Measurements from ENCODE around the gene TK1. TPM values are rescaled to one million over a fixed set of nuclear protein-coding genes. Genes with fewer than 3 reads are reported as not detected.

The TK1 gene
- total RNA-seq, 1 experiment from 2014 or later = 133 TPM

DNA sequence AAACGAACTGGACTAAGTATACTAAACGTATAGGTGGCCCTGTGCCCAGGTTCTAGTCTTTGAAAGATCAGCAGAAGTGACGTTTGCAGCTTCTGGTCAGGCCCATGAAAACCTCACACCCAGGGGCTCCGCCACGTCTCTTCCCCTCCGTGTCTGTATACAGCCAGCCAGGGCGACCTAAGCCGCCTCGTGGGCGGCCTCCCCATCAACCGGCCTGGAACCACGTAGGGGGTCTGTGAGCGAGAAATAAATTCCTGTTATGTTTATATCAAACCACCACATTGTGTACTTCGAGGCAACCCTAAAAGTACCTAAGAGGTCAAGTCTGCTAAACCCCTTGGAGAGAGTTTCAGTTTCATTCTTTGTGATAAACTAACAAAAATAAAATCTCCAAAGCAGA is 6.8 kb downstream of the TK1 start:
- POLR2A ChIA-PET (ENCODE audit: low non-redundant PET) = no interaction called here
- H3K36me3 ChIP-seq (ENCODE audit: insufficient read depth, low read length, poor library complexity, severe bottlenecking) = peaks cover 73% of the 10 kb centered on the region
- intact Hi-C loops (cut with micrococcal nuclease; ENCODE audit: unreplicated experiment) = no loop called here
- H3K4me1 ChIP-seq (ENCODE audit: insufficient read depth, low read length, poor library complexity, severe bottlenecking) = peaks cover 7% of the 10 kb centered on the region
- DNase-seq (ENCODE audit: low spot score) = no peak
- no peak overlapping the region for H3K4me3 ChIP-seq (ENCODE audit: low read depth, low read length, poor library complexity, severe bottlenecking)
- H3K27ac ChIP-seq (ENCODE audit: low read depth, low read length, poor library complexity, severe bottlenecking) = no peak overlapping the region
- no peaks in the 10 kb centered on the region for H3K9me3 ChIP-seq (ENCODE audit: low read depth, low read length, poor library complexity, severe bottlenecking)
- CTCF ChIA-PET = no interaction called here
- no peaks in the 10 kb centered on the region for H3K27me3 ChIP-seq (replicated peaks; ENCODE audit: insufficient read depth, low read depth, low read length, poor library complexity)
- TF ChIP-seq, protein P1, sequence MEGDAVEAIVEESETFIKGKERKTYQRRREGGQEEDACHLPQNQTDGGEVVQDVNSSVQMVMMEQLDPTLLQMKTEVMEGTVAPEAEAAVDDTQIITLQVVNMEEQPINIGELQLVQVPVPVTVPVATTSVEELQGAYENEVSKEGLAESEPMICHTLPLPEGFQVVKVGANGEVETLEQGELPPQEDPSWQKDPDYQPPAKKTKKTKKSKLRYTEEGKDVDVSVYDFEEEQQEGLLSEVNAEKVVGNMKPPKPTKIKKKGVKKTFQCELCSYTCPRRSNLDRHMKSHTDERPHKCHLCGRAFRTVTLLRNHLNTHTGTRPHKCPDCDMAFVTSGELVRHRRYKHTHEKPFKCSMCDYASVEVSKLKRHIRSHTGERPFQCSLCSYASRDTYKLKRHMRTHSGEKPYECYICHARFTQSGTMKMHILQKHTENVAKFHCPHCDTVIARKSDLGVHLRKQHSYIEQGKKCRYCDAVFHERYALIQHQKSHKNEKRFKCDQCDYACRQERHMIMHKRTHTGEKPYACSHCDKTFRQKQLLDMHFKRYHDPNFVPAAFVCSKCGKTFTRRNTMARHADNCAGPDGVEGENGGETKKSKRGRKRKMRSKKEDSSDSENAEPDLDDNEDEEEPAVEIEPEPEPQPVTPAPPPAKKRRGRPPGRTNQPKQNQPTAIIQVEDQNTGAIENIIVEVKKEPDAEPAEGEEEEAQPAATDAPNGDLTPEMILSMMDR (conservative IDR thresholded peaks at IDR 0.05; ENCODE audit: low read depth, low read length) = no peak
- TF ChIP-seq EZH2 (IDR thresholded peaks at IDR 0.05; ENCODE audit: borderline replicate concordance, low read depth, low read length, poor library complexity, severe bottlenecking) = no peak
- BruUV-seq (replicated peaks) = no TSS peak

DNA sequence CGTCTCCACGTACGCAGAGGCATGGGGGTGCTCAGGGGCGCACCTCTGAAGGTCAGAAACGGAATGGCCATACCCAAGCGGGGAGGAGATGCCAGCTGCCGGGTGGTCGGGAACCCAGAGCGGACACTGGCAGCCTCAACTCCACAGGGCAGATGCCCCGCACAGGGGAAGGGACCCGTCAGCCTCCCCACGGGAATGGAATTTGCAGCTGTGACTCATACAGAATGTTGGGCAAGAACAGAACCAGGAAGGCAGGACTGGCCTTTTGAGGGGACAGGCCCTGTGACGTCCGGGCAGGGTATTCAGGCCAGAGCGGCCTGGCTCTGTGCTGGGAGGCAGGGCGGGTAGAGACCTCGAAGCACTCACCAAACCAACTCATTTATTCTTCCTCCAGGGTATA is 7.5 kb downstream of the TK1 start:
- H3K4me1 ChIP-seq (ENCODE audit: insufficient read depth, low read length, poor library complexity, severe bottlenecking) = peaks cover 3% of the 10 kb centered on the region
- ChIA-PET POLR2A (ENCODE audit: low non-redundant PET) (no interaction called here), CTCF (no interaction called here)
- intact Hi-C loops (cut with micrococcal nuclease; ENCODE audit: unreplicated experiment) = no loop called here
- peaks cover 72% of the 10 kb centered on the region for H3K36me3 ChIP-seq (ENCODE audit: insufficient read depth, low read length, poor library complexity, severe bottlenecking)
- no peaks in the 10 kb centered on the region for H3K27me3 ChIP-seq (replicated peaks; ENCODE audit: insufficient read depth, low read depth, low read length, poor library complexity)
- no peak for DNase-seq (ENCODE audit: low spot score)
- H3K9me3 ChIP-seq (ENCODE audit: low read depth, low read length, poor library complexity, severe bottlenecking) = no peaks in the 10 kb centered on the region
- no peak overlapping the region for H3K27ac ChIP-seq (ENCODE audit: low read depth, low read length, poor library complexity, severe bottlenecking)
- TF ChIP-seq, protein P1 (conservative IDR thresholded peaks at IDR 0.05; ENCODE audit: low read depth, low read length) = no peak
- no peak for TF ChIP-seq EZH2 (IDR thresholded peaks at IDR 0.05; ENCODE audit: borderline replicate concordance, low read depth, low read length, poor library complexity, severe bottlenecking)
- no peak overlapping the region for H3K4me3 ChIP-seq (ENCODE audit: low read depth, low read length, poor library complexity, severe bottlenecking)
- no TSS peak for BruUV-seq (replicated peaks)

DNA sequence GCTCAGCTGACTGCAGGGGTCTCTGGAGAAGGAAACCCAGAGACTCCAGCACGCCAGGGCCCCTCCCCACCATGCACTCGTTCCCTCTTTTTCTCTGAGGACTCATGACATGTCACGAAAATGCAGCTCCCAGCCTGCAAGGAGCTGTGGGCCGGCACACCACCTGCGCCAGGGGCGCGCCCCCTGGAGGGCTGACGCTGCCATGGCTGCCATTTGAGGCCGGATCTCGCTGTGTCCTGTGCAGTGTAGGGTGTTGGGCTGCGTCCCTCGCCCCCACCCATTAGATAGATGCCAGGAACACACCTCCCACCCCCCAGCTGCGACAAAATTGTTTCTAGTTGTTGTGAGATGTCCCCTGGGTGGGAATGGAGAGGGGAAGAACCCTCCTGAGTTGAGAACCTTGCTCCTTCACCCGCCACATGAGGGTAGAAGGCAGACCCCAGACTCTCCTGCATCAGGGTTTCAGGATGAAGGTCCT is 10.3 kb downstream of the TK1 start:
- no TSS peak for BruUV-seq (replicated peaks)
- intact Hi-C loops (cut with micrococcal nuclease; ENCODE audit: unreplicated experiment) = loop anchor here (2.0 kb wide), 1 partner anchor 64 kb away; no protein-coding TSS in a partner anchor
- Histone ChIP-seq H3K27me3 (replicated peaks; ENCODE audit: insufficient read depth, low read depth, low read length, poor library complexity) (no peaks in the 10 kb centered on the region), H3K27ac (ENCODE audit: low read depth, low read length, poor library complexity, severe bottlenecking) (no peak overlapping the region), H3K4me3 (ENCODE audit: low read depth, low read length, poor library complexity, severe bottlenecking) (no peak overlapping the region), H3K4me1 (ENCODE audit: insufficient read depth, low read length, poor library complexity, severe bottlenecking) (peaks cover 8% of the 10 kb centered on the region), H3K36me3 (ENCODE audit: insufficient read depth, low read length, poor library complexity, severe bottlenecking) (peaks cover 52% of the 10 kb centered on the region), H3K9me3 (ENCODE audit: low read depth, low read length, poor library complexity, severe bottlenecking) (no peaks in the 10 kb centered on the region)
- no peak for TF ChIP-seq EZH2 (IDR thresholded peaks at IDR 0.05; ENCODE audit: borderline replicate concordance, low read depth, low read length, poor library complexity, severe bottlenecking)
- TF ChIP-seq, protein P1 (conservative IDR thresholded peaks at IDR 0.05; ENCODE audit: low read depth, low read length) = peak; percentile 97
- ChIA-PET POLR2A (ENCODE audit: low non-redundant PET) (no interaction called here), CTCF (interaction anchor here (0.6 to 1.4 kb wide), 7 partner anchors 10 to 245 kb away, joined by 3 to 8 read pairs (median 3); partner anchors contain the start of genes AFMID, TK1 and TMEM235)
- peak; percentile 75 for DNase-seq (ENCODE audit: low spot score)

Measured in A673 (cell line).